SKM-1 (cell line): ENCODE results near the gene KRTAP20-1.

Experiments used
- DNase-seq: peaks from one replicate; lab custom pipeline; 2025; ENCODE audit not compliant: unreplicated experiment; lab: John Stamatoyannopoulos, UW

Gene KRTAP20-1

GRCh38 chr21:30642564-30642963 lies 26.3 kb downstream of the KRTAP20-1 start, which contains the start of gene KRTAP20-3:
KRTAP20-3 (plus strand) TSS chr21:30642864.
- no peak for DNase-seq

DNA sequence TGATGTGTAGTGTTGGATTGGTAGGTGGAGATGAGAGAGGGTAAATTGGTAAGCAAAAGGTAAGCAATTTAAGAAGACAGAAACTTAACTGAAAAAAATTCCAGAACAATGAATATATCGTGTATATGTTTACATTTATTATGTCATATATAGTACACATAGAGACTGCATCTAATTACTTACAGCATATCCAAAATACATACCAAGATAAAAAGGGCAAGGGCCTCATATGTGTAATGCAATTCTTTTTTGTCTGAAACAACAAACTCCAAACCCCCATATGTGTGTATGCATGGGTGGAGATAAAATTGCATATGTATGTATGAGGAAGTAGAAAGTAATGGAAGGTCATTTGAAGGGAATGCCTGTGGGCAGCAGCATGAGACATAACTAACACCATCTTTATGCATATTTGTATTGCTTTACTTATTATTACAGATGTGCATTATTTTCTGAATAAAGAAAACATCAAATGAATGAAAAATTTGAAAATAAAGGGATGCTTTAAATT lies 30.7 kb downstream of the KRTAP20-1 start:
- no peak for DNase-seq

GRCh38 chr21:30652891-30653290 lies 36.7 kb downstream of the KRTAP20-1 start:
- no peak for DNase-seq
